GM18499 (cell line): Measurements from ENCODE around the gene TECPR2.
A peak's percentile ranks its signal among the peaks of the same experiment; 100 is the strongest.
"Not testable (repeated sequence)": the region's sequence is repeated elsewhere in the genome, so short reads cannot be mapped to it uniquely, and the experiment has no call there.

Experiments
- ATAC-seq: cut with Tn5 transposase; IDR thresholded peaks from one replicate; pipeline ENCODE4 v1.9.1; 2021; ENCODE audit warnings: moderate number of reproducible peaks; ENCODE audit not compliant: insufficient read depth, unreplicated experiment

The TECPR2 gene

GRCh38 chr14:102518063-102518648, 155.4 kb downstream of the TECPR2 start:
- no peak for ATAC-seq

GRCh38 chr14:102519709-102520108, 157.0 kb downstream of the TECPR2 start:
- not testable (repeated sequence) for ATAC-seq

- ATAC-seq, result no peak
Observed at GRCh38 chr14:102523200-102523568, 160.4 kb downstream of the TECPR2 start.

GRCh38 chr14:102523569-102524450, 161.1 kb downstream of the TECPR2 start:
- no peak for ATAC-seq

- ATAC-seq, result peak; percentile 82
Observed at GRCh38 chr14:102524451-102525218, 161.9 kb downstream of the TECPR2 start.

GRCh38 chr14:102525219-102525928, 162.6 kb downstream of the TECPR2 start:
- no peak for ATAC-seq

- ATAC-seq, result no peak
Observed at GRCh38 chr14:102525929-102526497, 163.3 kb downstream of the TECPR2 start.

- no peak for ATAC-seq
Observed at GRCh38 chr14:102528431-102529170, 165.9 kb downstream of the TECPR2 start.

GRCh38 chr14:102530828-102531478, 168.2 kb downstream of the TECPR2 start:
- ATAC-seq, result no peak

- ATAC-seq, result no peak
Observed at GRCh38 chr14:102532204-102532658, 169.5 kb downstream of the TECPR2 start.

GRCh38 chr14:102537981-102538601, 175.3 kb downstream of the TECPR2 start:
- ATAC-seq, result no peak

GRCh38 chr14:102538602-102539543, 176.1 kb downstream of the TECPR2 start:
- no peak for ATAC-seq

GRCh38 chr14:102539544-102540314, 177.0 kb downstream of the TECPR2 start:
- ATAC-seq, result no peak

GRCh38 chr14:102540315-102541028, 177.7 kb downstream of the TECPR2 start:
- no peak for ATAC-seq

GRCh38 chr14:102541029-102541491, 178.3 kb downstream of the TECPR2 start:
- ATAC-seq, result not testable (repeated sequence)

- ATAC-seq, result no peak
Observed at GRCh38 chr14:102541771-102542170, 179.0 kb downstream of the TECPR2 start.
